ENCODE measurements around the gene SVEP1.

DNA sequence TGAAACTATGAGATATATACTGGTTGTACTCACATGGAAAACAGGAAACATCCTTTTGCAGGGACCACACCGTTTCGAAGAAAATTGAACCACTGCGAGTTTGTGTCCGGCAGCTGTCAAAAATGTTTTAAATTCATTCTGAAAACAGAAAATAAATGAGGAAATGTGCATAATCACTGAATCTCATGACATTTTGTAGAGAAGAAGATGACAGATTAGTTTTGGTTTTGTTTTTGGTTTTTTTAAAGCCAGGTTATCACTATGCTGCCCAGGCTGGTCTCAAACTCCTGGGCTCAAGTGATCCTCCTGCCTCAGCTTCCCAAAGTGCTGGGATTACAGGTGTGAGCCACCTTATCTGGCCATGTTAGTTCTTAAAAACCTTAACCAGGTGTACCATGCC is 245.4 kb downstream of the SVEP1 start:
- TF ChIP-seq EZH2phosphoT487 (IDR thresholded peaks at IDR 0.05; ENCODE audit: low read depth, severe bottlenecking, unreplicated experiment) (no peak), EZH2 (IDR thresholded peaks at IDR 0.05; ENCODE audit: borderline replicate concordance) (no peak)
- TF ChIP-seq, protein P1, sequence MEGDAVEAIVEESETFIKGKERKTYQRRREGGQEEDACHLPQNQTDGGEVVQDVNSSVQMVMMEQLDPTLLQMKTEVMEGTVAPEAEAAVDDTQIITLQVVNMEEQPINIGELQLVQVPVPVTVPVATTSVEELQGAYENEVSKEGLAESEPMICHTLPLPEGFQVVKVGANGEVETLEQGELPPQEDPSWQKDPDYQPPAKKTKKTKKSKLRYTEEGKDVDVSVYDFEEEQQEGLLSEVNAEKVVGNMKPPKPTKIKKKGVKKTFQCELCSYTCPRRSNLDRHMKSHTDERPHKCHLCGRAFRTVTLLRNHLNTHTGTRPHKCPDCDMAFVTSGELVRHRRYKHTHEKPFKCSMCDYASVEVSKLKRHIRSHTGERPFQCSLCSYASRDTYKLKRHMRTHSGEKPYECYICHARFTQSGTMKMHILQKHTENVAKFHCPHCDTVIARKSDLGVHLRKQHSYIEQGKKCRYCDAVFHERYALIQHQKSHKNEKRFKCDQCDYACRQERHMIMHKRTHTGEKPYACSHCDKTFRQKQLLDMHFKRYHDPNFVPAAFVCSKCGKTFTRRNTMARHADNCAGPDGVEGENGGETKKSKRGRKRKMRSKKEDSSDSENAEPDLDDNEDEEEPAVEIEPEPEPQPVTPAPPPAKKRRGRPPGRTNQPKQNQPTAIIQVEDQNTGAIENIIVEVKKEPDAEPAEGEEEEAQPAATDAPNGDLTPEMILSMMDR (IDR thresholded peaks at IDR 0.05; ENCODE audit: poor library complexity) = no peak

Measured in hepatocyte (in vitro differentiated cells).